IMR-90 (cell line): ENCODE results near the gene NLRC5. TPM values are rescaled to one million over a fixed set of nuclear protein-coding genes. Genes with fewer than 3 reads are reported as not detected.

ENCODE experiments used
- ATAC-seq: fragments of 200-7000 bp; cut with Tn5 transposase; 2 replicates; pipeline ENCODE4 v1.9.1; 2020; ENCODE audit warnings: low read depth, mild to moderate bottlenecking, moderate library complexity
- BruUV-seq: library from RNA; stranded (reverse); fragments of 400-500 nt; replicated peaks from 2 replicates; lab custom pipeline; 2021; lab: Mats Ljungman, UMichigan
- CTCF ChIA-PET: fragments of 300-600 bp; formaldehyde crosslinking; extraction: SDS; loops from one replicate; lab custom pipeline; 2021; ENCODE audit warnings: antibody characterized with exemption; lab: Yijun Ruan, JAX
- POLR2A ChIA-PET: fragments of 300-600 bp; sonication (Branson Sonifier 250); formaldehyde crosslinking; loops from one replicate; lab custom pipeline; 2022; ENCODE audit warnings: antibody characterized with exemption; ENCODE audit not compliant: unreplicated experiment; lab: Charles Lee
- DNase-seq: peaks from one replicate; pipeline ENCODE4 v3.0.0; 2013
- H2AFZ ChIP-seq: replicated peaks from 2 replicates; pipeline ENCODE3; 2013; ENCODE audit warnings: low read length, mild to moderate bottlenecking; ENCODE audit not compliant: poor library complexity
- H2AK5ac ChIP-seq: 2 replicates; pipeline ENCODE4 v1.6.1; 2013; ENCODE audit warnings: low read depth, low read length, inconsistent platforms
- H2AK9ac ChIP-seq: replicated peaks from 2 replicates; pipeline ENCODE3; 2013; ENCODE audit warnings: mild to moderate bottlenecking, low read depth, low read length, moderate library complexity; ENCODE audit not compliant: poor library complexity
- H2BK120ac ChIP-seq: 2 replicates; pipeline ENCODE4 v1.6.1; 2013; ENCODE audit warnings: low read depth, low read length, inconsistent platforms
- H2BK15ac ChIP-seq: 3 replicates; pipeline ENCODE4 v1.6.1; 2013; ENCODE audit warnings: low read depth, low read length, inconsistent platforms
- H2BK20ac ChIP-seq: 2 replicates; pipeline ENCODE4 v1.6.1; 2013; ENCODE audit warnings: low read depth, mild to moderate bottlenecking, inconsistent platforms, low read length, moderate library complexity
- H2BK5ac ChIP-seq: 2 replicates; pipeline ENCODE4 v1.6.1; 2013; ENCODE audit warnings: mild to moderate bottlenecking, low read depth, low read length, inconsistent platforms; ENCODE audit not compliant: poor library complexity, severe bottlenecking
- H3K14ac ChIP-seq: replicated peaks from 2 replicates; pipeline ENCODE4 v1.6.1; 2013; ENCODE audit warnings: low read depth, low read length, inconsistent platforms
- H3K18ac ChIP-seq: 2 replicates; pipeline ENCODE4 v1.6.1; 2013; ENCODE audit warnings: low read depth, low read length, control low read depth
- H3K23ac ChIP-seq: 2 replicates; pipeline ENCODE4 v1.6.1; 2013; ENCODE audit warnings: low read depth, low read length, inconsistent platforms
- H3K27ac ChIP-seq: 2 replicates; pipeline ENCODE4 v1.5.1; 2013; ENCODE audit warnings: mild to moderate bottlenecking, control low read depth, low read length; ENCODE audit not compliant: insufficient read depth
- H3K27me3 ChIP-seq: 2 replicates; pipeline ENCODE4 v1.6.1; 2013; ENCODE audit warnings: low read length; ENCODE audit not compliant: control insufficient read depth, insufficient read depth
- H3K36me3 ChIP-seq: 2 replicates; pipeline ENCODE4 v1.6.1; 2013; ENCODE audit warnings: low read length, mixed read lengths; ENCODE audit not compliant: control insufficient read depth, insufficient read depth
- H3K4ac ChIP-seq: 2 replicates; pipeline ENCODE4 v1.6.1; 2013; ENCODE audit warnings: low read depth, low read length, inconsistent platforms
- H3K4me1 ChIP-seq: 2 replicates; pipeline ENCODE4 v1.6.1; 2013; ENCODE audit warnings: low read length, mixed read lengths; ENCODE audit not compliant: control insufficient read depth, insufficient read depth
- H3K4me2 ChIP-seq: 2 replicates; pipeline ENCODE4 v1.6.1; 2013; ENCODE audit warnings: low read depth, mild to moderate bottlenecking, control low read depth, low read length, moderate library complexity
- H3K4me3 ChIP-seq: 2 replicates; pipeline ENCODE4 v1.5.1; 2013; ENCODE audit warnings: low read depth, mild to moderate bottlenecking, control low read depth, low read length, moderate library complexity; ENCODE audit not compliant: insufficient read depth
- H3K56ac ChIP-seq: 2 replicates; pipeline ENCODE4 v1.6.1; 2013; ENCODE audit warnings: low read length, inconsistent platforms; ENCODE audit not compliant: insufficient read depth; ENCODE audit errors: extremely low read depth
- H3K79me1 ChIP-seq, 2 experiments: 2 replicates each; pipeline ENCODE4 v1.6.1; 2013; ENCODE audit warnings: low read length in 2 of 2, inconsistent platforms in 1 of 2, low read depth in 1 of 2
- H3K9ac ChIP-seq: 2 replicates; pipeline ENCODE4 v1.6.1; 2013; ENCODE audit warnings: low read depth, low read length, control low read depth
- H3K9me1 ChIP-seq: 2 replicates; pipeline ENCODE4 v1.6.1; 2013; ENCODE audit warnings: low read length, inconsistent platforms; ENCODE audit not compliant: insufficient read depth
- H3K9me3 ChIP-seq: 2 replicates; pipeline ENCODE4 v1.6.1; 2013; ENCODE audit warnings: low read length; ENCODE audit not compliant: control insufficient read depth, insufficient read depth
- H4K20me1 ChIP-seq: 2 replicates; pipeline ENCODE4 v1.6.1; 2013; ENCODE audit warnings: low read length, inconsistent platforms; ENCODE audit not compliant: insufficient read depth
- H4K5ac ChIP-seq: 2 replicates; pipeline ENCODE4 v1.6.1; 2013; ENCODE audit warnings: mild to moderate bottlenecking, low read depth, low read length, control low read depth
- H4K8ac ChIP-seq, 2 experiments: 2 replicates each; pipeline ENCODE4 v1.6.1; 2013; ENCODE audit warnings: low read depth in 2 of 2, low read length in 2 of 2, control low read depth in 1 of 2, inconsistent platforms in 1 of 2
- H4K91ac ChIP-seq: 2 replicates; pipeline ENCODE4 v1.6.1; 2013; ENCODE audit warnings: low read depth, low read length, inconsistent platforms; ENCODE audit not compliant: insufficient read depth
- BHLHE40 ChIP-seq: fragments of 150-350 bp; IDR thresholded peaks from 2 replicates; pipeline ENCODE4 v1.6.1; 2016; ENCODE audit warnings: mild to moderate bottlenecking, low read depth, low read length
- CEBPB ChIP-seq: IDR thresholded peaks from 2 replicates; pipeline ENCODE4 v1.6.1; 2012; ENCODE audit warnings: low read depth, low read length, improper control_type of control experiment
- CHD1 ChIP-seq: IDR thresholded peaks from 2 replicates; pipeline ENCODE4 v1.6.1; 2012; ENCODE audit warnings: low read depth, low read length, improper control_type of control experiment
- FOS ChIP-seq: fragments of 150-350 bp; IDR thresholded peaks from 2 replicates; pipeline ENCODE4 v1.6.1; 2016; ENCODE audit warnings: low read depth, low read length
- MAFK ChIP-seq: IDR thresholded peaks from 2 replicates; pipeline ENCODE4 v1.6.1; 2012; ENCODE audit warnings: low read depth, low read length, improper control_type of control experiment
- MAZ ChIP-seq: IDR thresholded peaks from 2 replicates; pipeline ENCODE4 v1.6.1; 2012; ENCODE audit warnings: low read depth, mild to moderate bottlenecking, low read length, improper control_type of control experiment, moderate library complexity, borderline replicate concordance
- MXI1 ChIP-seq: IDR thresholded peaks from 2 replicates; pipeline ENCODE4 v1.6.1; 2012; ENCODE audit warnings: low read depth, mild to moderate bottlenecking, low read length, moderate library complexity, borderline replicate concordance
- NFE2L2 ChIP-seq: fragments of 150-350 bp; IDR thresholded peaks from 2 replicates; pipeline ENCODE4 v1.6.1; 2016; ENCODE audit warnings: low read depth, mild to moderate bottlenecking, low read length
- POLR2A ChIP-seq: IDR thresholded peaks from 2 replicates; pipeline ENCODE4 v1.6.1; 2012; ENCODE audit warnings: mild to moderate bottlenecking, low read depth, low read length
- RAD21 ChIP-seq: IDR thresholded peaks from 2 replicates; pipeline ENCODE4 v1.6.1; 2012; ENCODE audit warnings: low read length, improper control_type of control experiment
- RCOR1 ChIP-seq: IDR thresholded peaks from 2 replicates; pipeline ENCODE4 v1.6.1; 2012; ENCODE audit warnings: mild to moderate bottlenecking, low read length, improper control_type of control experiment; ENCODE audit not compliant: insufficient replicate concordance
- RFX5 ChIP-seq: IDR thresholded peaks from 2 replicates; pipeline ENCODE4 v1.8.0; 2012; ENCODE audit warnings: low read depth, mild to moderate bottlenecking, low read length, moderate library complexity
- SMC3 ChIP-seq: fragments of 150-350 bp; IDR thresholded peaks from 2 replicates; pipeline ENCODE4 v1.6.1; 2016; ENCODE audit warnings: low read depth, mild to moderate bottlenecking, antibody characterized with exemption, low read length, moderate library complexity
- WGBS, 2 experiments: methylation state at CpG; one replicate each; pipeline versions ENCODE4 v1.1.5 to v1.1.7; 2013; ENCODE audit warnings: missing lambda C conversion rate in 2 of 2; ENCODE audit not compliant: insufficient read length in 1 of 2; ENCODE audit errors: extremely low coverage in 2 of 2; 5-methylcytosine and 5-hydroxymethylcytosine counted together
- dilution Hi-C: fragments of 300-500 bp; cut with HindIII; formaldehyde crosslinking; loops from one replicate; pipeline ENCODE4 v1.14.3; 2018; ENCODE audit warnings: low sequenced_read_pairs; ENCODE audit not compliant: unreplicated experiment
- in situ Hi-C: fragments of 300-500 bp; cut with MboI; formaldehyde crosslinking; loops from 3 replicates; pipeline ENCODE4 v1.14.3; 2019; ENCODE audit warnings: low sequenced_read_pairs, inconsistent platforms, mixed read lengths
- intact Hi-C: fragments of 100-400 bp; cut with micrococcal nuclease; formaldehyde crosslinking; loops from 2 replicates; pipeline ENCODE4 v1.10.0; 2022
- polyA plus RNA-seq, 3 experiments: library from polyadenylated mRNA; depleted of rRNA; stranded (reverse); fragments of >200 nt; gene quantifications; 2 replicates each; pipeline ENCODE4 v1.2.3, GENCODE V29; 2012; ENCODE audit warnings: low replicate concordance in 1 of 3
- total RNA-seq: library from RNA; depleted of rRNA; stranded (reverse); fragments of >200 nt; gene quantifications from 2 replicates; pipeline ENCODE4 v1.2.3, GENCODE V29; 2012
- TF ChIP-seq, protein P1 (sequence below): fragments of 150-350 bp; IDR thresholded peaks from 2 replicates; pipeline ENCODE4 v1.6.1; 2016; ENCODE audit warnings: low read depth, mild to moderate bottlenecking, low read length, moderate library complexity, borderline replicate concordance
- TF ChIP-seq, protein P2 (sequence below): fragments of 150-350 bp; IDR thresholded peaks from 2 replicates; pipeline ENCODE4 v1.6.1; 2017; ENCODE audit warnings: mild to moderate bottlenecking, antibody characterized with exemption, low read length, low read depth
- TF ChIP-seq, protein P3 (sequence below): conservative IDR thresholded peaks from 2 replicates; pipeline ENCODE4 v1.5.1; 2012; ENCODE audit warnings: mild to moderate bottlenecking, low read depth, low read length, improper control_type of control experiment

The NLRC5 gene
- total and polyA plus RNA-seq, 2 of the 4 experiments (the other 2 are of a cell fraction) = 9.1 to 14.9 TPM

DNA sequence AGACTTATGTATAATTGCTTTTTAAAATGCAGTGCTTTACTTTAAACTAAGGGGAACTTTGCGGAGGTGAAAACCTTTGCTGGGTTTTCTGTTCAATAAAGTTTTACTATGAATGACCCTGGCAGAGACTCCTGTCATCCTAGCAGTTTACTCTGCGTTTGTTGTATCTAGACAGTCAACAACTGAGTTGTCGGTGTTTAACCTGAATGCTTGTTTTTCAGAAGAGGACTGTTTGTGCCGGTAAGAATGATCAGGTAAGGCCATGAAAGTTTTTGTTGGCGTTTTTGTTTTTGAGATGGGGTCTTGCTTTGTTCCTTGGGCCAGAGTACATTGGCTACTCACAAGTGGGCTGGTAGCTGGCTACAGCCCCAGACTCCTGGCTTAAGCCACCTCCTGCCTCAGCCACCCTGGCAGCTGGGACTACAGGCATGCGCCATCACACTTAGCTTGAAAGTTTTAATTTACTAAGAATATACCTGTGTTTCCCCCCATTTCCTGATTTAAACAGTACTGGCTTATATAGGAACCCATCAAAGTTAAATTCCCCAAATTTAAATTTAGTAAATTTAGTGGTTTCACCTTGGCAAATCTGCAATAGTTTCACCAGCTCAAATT lies 45.5 kb upstream of the NLRC5 start:
- H3K4me2 ChIP-seq = no peak overlapping the region
- dilution Hi-C loops (no loop called here), in situ Hi-C loops (no loop called here), intact Hi-C loops (no loop called here)
- no peak overlapping the region for H3K27ac ChIP-seq
- peaks cover 6% of the 10 kb centered on the region for H3K4me1 ChIP-seq
- no peak overlapping the region for H4K8ac ChIP-seq
- no peak overlapping the region for H3K4ac ChIP-seq
- H3K4me3 ChIP-seq = no peak overlapping the region
- H2AK9ac ChIP-seq = no peak overlapping the region
- H3K9me3 ChIP-seq = no peaks in the 10 kb centered on the region
- ChIA-PET CTCF (no interaction called here), POLR2A (interaction anchor here (0.5 kb wide), 1 partner anchor 448 kb away, joined by 3 read pairs; no protein-coding TSS in a partner anchor)
- peaks cover 17 to 43% of the 10 kb centered on the region in 2 experiments for H3K79me1 ChIP-seq
- peaks cover 71% of the 10 kb centered on the region; the same call in 1 of the 2 replicates for H4K20me1 ChIP-seq
- H3K9me1 ChIP-seq = peaks cover 10% of the 10 kb centered on the region; the same call in 1 of the 2 replicates
- no peak overlapping the region for H4K91ac ChIP-seq
- H2BK20ac ChIP-seq = no peak overlapping the region
- ATAC-seq = no peak
- H3K56ac ChIP-seq = no peak overlapping the region
- H3K36me3 ChIP-seq = peaks cover 48% of the 10 kb centered on the region
- H2AFZ ChIP-seq = no peak overlapping the region
- no peak for DNase-seq
- no peak for TF ChIP-seq MAFK
- no peak for TF ChIP-seq MAZ
- TF ChIP-seq CEBPB = no peak
- no peak for TF ChIP-seq BHLHE40
- TF ChIP-seq RFX5 = no peak
- no peak for TF ChIP-seq RCOR1
- no peak for TF ChIP-seq RAD21
- no peak for TF ChIP-seq FOS
- no peak for TF ChIP-seq CHD1
- TF ChIP-seq SMC3 = no peak
- TF ChIP-seq, protein P1, sequence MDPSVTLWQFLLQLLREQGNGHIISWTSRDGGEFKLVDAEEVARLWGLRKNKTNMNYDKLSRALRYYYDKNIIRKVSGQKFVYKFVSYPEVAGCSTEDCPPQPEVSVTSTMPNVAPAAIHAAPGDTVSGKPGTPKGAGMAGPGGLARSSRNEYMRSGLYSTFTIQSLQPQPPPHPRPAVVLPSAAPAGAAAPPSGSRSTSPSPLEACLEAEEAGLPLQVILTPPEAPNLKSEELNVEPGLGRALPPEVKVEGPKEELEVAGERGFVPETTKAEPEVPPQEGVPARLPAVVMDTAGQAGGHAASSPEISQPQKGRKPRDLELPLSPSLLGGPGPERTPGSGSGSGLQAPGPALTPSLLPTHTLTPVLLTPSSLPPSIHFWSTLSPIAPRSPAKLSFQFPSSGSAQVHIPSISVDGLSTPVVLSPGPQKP = no peak
- no peak for TF ChIP-seq NFE2L2
- TF ChIP-seq POLR2A = no peak
- no peak for TF ChIP-seq MXI1
- TF ChIP-seq, protein P2, sequence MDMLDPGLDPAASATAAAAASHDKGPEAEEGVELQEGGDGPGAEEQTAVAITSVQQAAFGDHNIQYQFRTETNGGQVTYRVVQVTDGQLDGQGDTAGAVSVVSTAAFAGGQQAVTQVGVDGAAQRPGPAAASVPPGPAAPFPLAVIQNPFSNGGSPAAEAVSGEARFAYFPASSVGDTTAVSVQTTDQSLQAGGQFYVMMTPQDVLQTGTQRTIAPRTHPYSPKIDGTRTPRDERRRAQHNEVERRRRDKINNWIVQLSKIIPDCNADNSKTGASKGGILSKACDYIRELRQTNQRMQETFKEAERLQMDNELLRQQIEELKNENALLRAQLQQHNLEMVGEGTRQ = no peak
- TF ChIP-seq, protein P3, sequence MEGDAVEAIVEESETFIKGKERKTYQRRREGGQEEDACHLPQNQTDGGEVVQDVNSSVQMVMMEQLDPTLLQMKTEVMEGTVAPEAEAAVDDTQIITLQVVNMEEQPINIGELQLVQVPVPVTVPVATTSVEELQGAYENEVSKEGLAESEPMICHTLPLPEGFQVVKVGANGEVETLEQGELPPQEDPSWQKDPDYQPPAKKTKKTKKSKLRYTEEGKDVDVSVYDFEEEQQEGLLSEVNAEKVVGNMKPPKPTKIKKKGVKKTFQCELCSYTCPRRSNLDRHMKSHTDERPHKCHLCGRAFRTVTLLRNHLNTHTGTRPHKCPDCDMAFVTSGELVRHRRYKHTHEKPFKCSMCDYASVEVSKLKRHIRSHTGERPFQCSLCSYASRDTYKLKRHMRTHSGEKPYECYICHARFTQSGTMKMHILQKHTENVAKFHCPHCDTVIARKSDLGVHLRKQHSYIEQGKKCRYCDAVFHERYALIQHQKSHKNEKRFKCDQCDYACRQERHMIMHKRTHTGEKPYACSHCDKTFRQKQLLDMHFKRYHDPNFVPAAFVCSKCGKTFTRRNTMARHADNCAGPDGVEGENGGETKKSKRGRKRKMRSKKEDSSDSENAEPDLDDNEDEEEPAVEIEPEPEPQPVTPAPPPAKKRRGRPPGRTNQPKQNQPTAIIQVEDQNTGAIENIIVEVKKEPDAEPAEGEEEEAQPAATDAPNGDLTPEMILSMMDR = no peak
- H3K23ac ChIP-seq = no peak overlapping the region
- BruUV-seq = no TSS peak
- no peak overlapping the region for H3K9ac ChIP-seq
- H4K5ac ChIP-seq = no peak overlapping the region
- no peak overlapping the region for H2BK5ac ChIP-seq
- H2BK120ac ChIP-seq = no peak overlapping the region
- H2AK5ac ChIP-seq = no peak overlapping the region
- H2BK15ac ChIP-seq = no peak overlapping the region
- no peak overlapping the region for H3K18ac ChIP-seq
- no peaks in the 10 kb centered on the region for H3K27me3 ChIP-seq
- WGBS, 2 experiments = no CpG with 5 or more reads among the region's 6 CpGs
- H3K14ac ChIP-seq = no peak overlapping the region
